Hematopoietic multipotent progenitor cell (in vitro differentiated cells): ENCODE measurements around the gene INMT. TPM values are rescaled to one million over a fixed set of nuclear protein-coding genes. Genes with fewer than 3 reads are reported as not detected.

ENCODE experiments used
- DNase-seq, 3 donors: peaks; one replicate each; pipeline ENCODE4 v3.0.0-alpha.2; 2011 to 2015; ENCODE audit warnings: low read depth in 2 of 3, low spot score in 2 of 3
- total RNA-seq: library from RNA; depleted of rRNA; stranded (reverse); fragments of >200 nt; gene quantifications from one replicate; pipeline ENCODE4 v1.2.3, GENCODE V29; 2012

The INMT gene
- total RNA-seq, 1 donor = 0.54 TPM

- peak; percentile 26 to 61 (median 29) for DNase-seq
These were observed 24.6 kb upstream of the INMT start for GRCh38 chr7:30727061-30727945.

DNA sequence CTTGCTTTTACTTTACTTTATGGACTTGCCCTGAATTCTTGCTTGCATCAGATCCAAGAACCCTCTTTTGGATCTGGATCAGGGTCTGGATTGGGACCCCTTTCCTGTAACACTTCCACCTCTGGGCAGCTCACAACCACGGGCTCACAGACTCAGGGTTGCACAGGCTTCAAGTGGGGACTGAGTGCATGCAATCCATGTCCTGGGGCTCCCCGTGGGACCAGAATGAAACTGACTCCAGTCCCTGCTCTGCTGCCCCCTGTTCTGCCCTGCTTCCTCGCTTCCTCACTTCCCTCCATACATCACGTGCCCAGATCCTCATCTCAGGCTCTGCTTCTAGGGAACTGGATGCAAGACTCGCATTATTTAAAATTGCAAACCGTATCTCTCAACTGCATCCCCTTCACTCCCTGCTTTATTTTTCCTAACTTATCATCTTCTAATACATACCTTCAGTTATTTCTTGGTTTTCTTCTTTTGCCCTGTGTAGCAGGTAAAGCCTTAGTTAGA lies 23.3 kb upstream of the INMT start:
- DNase-seq = no peak

DNA sequence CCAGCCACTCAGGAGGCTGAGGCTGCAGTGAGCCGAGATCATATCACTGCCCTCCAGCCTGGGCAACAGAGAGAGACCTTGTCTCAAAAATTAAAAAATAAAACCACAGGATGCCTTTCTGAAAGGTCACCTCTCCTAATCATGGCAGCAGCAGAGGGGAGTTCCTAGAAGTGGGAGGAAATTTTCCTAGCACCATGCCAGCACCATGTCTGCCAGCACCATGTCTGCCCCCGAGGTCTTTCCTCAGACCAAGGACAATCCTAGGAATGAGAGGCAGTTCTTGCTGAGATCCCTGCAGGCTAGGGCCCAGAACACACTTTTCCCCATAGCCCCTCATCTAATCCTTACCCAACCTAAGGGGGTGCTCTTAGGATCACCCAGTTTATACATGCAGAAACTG lies 22.3 kb upstream of the INMT start:
- DNase-seq = no peak

DNA sequence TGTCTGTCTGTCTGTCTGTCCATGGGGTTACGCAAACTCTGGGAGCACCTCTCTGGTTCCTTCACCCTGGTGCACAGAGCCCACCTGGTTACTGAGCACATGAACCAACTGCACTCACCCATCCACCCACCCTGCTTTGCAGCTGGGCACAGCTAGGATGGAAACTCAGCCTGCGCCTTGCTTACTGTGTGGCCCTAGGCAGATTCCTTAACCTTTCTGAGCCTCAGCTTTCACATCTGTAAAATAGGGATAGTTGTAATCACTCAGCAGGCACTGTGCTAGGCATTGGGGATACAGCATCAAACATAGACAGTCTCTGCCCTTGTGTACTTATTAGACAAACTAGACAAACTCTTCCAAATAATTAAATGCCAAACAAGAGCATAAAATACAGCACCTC lies 21.8 kb upstream of the INMT start:
- DNase-seq = no peak

- DNase-seq = no peak
These were observed 20.9 kb upstream of the INMT start for GRCh38 chr7:30730996-30731395.

DNA sequence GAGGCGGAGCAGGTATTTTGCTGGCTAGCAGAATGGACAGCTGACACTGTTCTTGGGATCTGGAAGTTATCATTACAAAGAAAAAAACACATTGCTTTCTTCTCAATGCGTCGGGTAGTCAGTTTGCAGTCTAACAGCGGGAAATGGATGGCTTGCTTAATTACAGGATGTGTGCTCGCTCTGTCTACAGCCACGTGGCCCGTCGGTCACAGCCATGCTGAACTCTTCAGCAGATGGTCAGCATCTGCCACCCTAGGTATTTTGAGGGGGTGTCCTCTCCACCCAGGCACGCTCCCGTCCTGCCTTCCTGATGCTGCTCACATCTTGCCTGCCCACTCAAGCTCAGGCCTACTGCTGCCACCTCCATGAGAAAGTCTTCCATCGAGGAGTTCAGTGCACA lies 20.4 kb upstream of the INMT start:
- no peak for DNase-seq

GRCh38 chr7:30732606-30733005 lies 19.3 kb upstream of the INMT start:
- DNase-seq = no peak

GRCh38 chr7:30733216-30733615 lies 18.7 kb upstream of the INMT start:
- no peak for DNase-seq

GRCh38 chr7:30733691-30734090 lies 18.2 kb upstream of the INMT start:
- no peak for DNase-seq

GRCh38 chr7:30734497-30734896 lies 17.4 kb upstream of the INMT start:
- no peak for DNase-seq

- DNase-seq = no peak
These were observed 16.3 kb upstream of the INMT start for GRCh38 chr7:30735631-30736030.

GRCh38 chr7:30736291-30736690 lies 15.6 kb upstream of the INMT start:
- DNase-seq = no peak

- no peak for DNase-seq
These were observed 13.7 kb upstream of the INMT start for GRCh38 chr7:30738026-30738915.

- no peak for DNase-seq
These were observed 12.2 kb upstream of the INMT start for GRCh38 chr7:30739691-30740090.

DNA sequence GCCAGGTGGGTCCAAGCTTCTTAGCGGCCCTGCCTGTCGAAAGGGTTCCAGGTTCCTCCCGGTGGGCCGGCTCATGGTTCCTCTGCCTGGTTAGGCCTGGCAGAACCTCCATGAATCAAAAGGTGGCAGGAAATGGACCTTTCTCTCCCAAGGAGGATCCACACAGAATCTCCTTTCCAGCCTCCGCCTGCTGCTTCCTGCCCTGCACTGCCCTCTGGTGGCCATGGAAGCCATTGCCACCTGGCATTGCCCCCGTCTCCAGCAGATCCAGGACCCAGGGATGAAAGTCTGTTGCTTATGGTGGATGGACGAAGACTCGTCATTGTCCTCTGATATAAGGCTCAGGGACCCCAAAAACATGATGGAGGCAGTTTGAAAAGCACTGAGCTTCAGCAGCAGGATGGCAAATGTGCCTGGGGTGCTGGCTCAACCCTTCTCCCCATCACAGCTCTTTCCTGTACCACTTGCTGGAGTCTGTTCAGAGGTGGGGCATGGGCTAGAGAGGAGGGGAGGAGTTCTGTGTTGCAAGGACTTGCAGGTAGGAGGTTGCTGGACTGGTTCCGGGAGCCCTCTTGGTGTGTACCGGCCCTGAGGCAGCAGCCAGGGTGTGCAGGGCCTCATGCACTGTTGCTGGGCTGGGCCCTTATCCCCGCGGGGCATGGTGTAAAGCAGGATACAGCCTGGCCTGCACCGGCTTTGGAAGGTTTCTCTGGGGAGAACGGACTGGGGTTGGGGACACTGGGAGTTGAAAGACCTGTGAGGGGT lies 11.3 kb upstream of the INMT start:
- DNase-seq = peak; percentile 38 to 68 (median 62)

- DNase-seq = no peak
These were observed 10.6 kb upstream of the INMT start for GRCh38 chr7:30741289-30741688.

DNA sequence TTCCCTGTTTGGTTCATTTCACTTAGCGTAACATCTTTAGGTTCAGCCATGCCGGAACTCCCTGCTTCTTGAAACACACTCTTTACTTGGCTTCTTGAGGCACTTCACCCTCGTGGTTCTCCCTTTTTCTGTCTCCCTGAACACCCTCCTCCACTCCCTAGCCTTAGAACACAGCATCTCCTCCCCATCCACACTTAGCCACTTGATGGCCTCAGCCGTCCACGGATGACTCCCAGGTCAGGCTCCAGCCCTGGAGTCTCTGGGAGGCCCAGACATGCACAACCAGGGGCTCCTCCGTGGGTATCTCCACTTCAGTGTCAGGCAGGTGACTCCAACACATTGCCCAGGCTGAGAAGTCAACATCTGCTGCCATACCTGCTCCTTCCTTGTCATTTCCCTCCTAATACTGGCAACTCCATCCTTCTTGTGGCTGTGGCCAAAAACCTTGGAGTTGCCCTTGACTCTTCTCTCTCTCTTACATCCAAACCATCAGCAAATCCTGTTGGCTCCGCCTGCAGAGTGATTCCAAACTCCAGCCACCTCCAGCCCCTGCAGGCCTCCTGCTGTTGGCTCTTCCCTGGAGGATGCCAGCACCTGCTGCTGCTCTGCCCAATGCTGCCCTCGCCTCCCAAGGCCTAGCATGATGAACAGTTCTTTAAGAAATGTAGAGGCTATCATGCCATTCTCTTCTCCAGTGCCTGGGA lies 8.4 kb upstream of the INMT start:
- DNase-seq = no peak

GRCh38 chr7:30744075-30744417 lies 7.9 kb upstream of the INMT start:
- DNase-seq = no peak

GRCh38 chr7:30745261-30745941 lies 6.5 kb upstream of the INMT start:
- no peak for DNase-seq

- DNase-seq = no peak
These were observed 1.9 kb upstream of the INMT start for GRCh38 chr7:30750010-30750409.
